AG04449 (cell line): ENCODE measurements around the gene RAB6C.
"Not testable (repeated sequence)": the region's sequence is repeated elsewhere in the genome, so short reads cannot be mapped to it uniquely, and the experiment has no call there.

Experiments used
- CTCF ChIA-PET: fragments of 350-600 bp; formaldehyde crosslinking; extraction: SDS; loops from one replicate; lab custom pipeline; 2021; ENCODE audit warnings: antibody characterized with exemption; lab: Yijun Ruan, JAX
- POLR2A ChIA-PET: fragments of 400-600, 350-600 bp; formaldehyde crosslinking; extraction: SDS; loops from one replicate; lab custom pipeline; 2020; ENCODE audit warnings: antibody characterized with exemption, inconsistent platforms; lab: Yijun Ruan, JAX
- DNase-seq: peaks from one replicate; pipeline ENCODE4 v3.0.0-alpha.2; 2010; ENCODE audit warnings: low read depth, low spot score
- H3K4me3 ChIP-seq: 2 replicates; pipeline ENCODE4 v1.5.1; 2011; ENCODE audit warnings: low read depth, mild to moderate bottlenecking, control low read depth, low read length
- TF ChIP-seq, protein P1 (sequence below): IDR thresholded peaks from one replicate; pipeline ENCODE4 v1.5.1; 2011; ENCODE audit warnings: mild to moderate bottlenecking, moderate library complexity, low read length, control low read depth, inconsistent platforms; ENCODE audit not compliant: insufficient read depth; ENCODE audit errors: missing control alignments

Gene RAB6C

DNA sequence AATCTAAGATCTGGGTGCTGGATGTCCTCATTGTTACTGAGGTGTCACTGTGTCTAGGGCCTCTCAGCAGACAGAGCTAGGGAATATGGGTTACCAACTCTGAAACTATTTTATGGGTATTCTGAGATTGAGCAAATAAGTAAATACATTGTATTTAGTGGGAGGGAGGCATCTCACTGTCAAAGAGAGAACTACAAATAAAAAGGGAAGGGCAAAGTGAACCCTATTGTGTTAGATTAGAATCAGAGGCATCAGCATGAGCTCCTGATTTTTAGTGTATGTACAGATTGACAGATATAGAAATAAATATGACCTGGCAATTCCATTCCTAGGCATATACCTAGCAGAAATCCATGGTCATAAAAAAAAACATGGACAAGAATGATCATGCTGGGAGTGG lies 33.9 kb upstream of the RAB6C start:
- no peak for DNase-seq
- ChIA-PET POLR2A (no interaction called here), CTCF (no interaction called here)
- TF ChIP-seq, protein P1, sequence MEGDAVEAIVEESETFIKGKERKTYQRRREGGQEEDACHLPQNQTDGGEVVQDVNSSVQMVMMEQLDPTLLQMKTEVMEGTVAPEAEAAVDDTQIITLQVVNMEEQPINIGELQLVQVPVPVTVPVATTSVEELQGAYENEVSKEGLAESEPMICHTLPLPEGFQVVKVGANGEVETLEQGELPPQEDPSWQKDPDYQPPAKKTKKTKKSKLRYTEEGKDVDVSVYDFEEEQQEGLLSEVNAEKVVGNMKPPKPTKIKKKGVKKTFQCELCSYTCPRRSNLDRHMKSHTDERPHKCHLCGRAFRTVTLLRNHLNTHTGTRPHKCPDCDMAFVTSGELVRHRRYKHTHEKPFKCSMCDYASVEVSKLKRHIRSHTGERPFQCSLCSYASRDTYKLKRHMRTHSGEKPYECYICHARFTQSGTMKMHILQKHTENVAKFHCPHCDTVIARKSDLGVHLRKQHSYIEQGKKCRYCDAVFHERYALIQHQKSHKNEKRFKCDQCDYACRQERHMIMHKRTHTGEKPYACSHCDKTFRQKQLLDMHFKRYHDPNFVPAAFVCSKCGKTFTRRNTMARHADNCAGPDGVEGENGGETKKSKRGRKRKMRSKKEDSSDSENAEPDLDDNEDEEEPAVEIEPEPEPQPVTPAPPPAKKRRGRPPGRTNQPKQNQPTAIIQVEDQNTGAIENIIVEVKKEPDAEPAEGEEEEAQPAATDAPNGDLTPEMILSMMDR, result no peak
- no peak overlapping the region for H3K4me3 ChIP-seq

DNA sequence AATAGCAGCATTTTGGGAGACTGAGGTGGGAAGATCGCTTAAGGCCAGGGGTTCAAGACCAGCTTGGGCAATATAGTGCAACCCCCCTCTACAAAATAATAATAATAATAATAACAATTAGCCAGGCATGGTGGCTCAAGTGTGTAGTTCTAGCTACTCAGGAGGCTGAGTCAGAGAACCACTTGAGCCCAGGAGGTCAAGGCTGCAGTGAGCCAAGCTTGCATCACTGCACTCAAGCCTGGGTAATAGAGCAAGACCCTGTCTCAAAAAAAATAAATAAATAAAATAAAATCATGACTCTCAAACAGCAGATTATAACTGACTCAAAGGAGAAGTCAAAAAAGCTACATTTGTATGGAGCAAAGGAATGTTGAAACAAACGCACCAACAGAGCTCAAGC lies 31.8 kb upstream of the RAB6C start:
- DNase-seq, POLR2A ChIA-PET, H3K4me3 ChIP-seq: not testable (repeated sequence)
- CTCF ChIA-PET, result interaction anchor here (1.5 kb wide), 2 partner anchors 12 to 385 kb away, joined by 3 to 6 read pairs; no protein-coding TSS in a partner anchor

DNA sequence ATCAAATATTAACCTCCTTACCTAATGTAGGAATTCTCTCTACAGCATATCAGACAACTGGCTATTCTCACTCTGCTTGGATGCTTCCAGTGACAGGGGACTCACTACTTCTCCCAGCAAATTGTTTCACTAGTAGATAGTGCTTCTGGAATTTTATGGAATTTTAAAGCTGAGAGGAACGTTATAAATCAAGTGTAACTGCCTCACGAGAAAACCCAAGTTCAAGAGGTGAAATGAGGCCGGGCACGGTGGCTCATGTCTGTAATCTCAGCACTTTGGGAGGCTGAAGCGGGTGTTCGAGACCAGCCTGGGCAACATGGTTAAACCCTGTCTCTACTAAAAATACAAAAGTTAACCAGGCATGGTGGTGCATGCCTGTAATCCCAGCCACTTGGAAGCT lies 23.3 kb upstream of the RAB6C start:
- DNase-seq, H3K4me3 ChIP-seq, POLR2A ChIA-PET, CTCF ChIA-PET: not testable (repeated sequence)

DNA sequence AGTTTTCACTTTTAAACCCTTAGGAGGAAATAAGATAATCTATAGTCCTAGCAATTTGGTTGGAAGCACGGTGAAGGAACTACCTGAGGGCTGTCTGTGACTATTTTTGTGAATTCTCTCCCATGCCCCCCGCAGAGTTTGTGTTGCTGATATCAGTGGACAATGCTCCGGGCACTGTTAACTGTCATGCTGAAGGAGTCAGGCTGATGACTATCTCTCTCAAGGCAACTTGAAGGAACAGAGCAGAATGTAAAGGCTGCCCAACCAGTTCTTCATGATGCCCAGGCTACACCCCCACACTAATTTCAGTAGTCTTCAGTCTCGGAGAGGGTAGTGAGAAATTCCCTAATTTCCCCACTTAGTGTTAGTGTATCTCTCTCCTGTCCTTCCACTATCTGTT lies 21.6 kb upstream of the RAB6C start:
- TF ChIP-seq, protein P1, result no peak
- POLR2A ChIA-PET, result no interaction called here
- DNase-seq, result no peak
- no peak overlapping the region for H3K4me3 ChIP-seq
- CTCF ChIA-PET, result no interaction called here

DNA sequence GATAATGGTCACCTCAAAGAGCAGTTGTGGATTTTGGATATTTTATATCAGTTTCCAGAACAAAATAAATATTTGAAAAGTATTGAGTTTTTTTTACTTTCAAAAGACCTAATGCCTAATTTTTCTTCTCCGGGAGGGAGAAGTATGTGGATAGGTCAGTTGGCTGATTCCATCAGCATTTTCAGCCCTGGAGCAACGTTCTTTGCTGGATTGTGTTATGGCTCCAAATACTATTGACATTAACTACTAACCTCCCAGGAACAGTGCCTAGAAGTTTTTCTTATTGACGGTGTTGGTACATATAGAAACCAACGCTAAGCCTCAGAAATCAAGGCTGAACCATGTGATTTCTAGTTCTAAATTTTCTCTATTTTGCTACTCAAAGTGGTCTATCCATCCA lies 20.7 kb upstream of the RAB6C start:
- DNase-seq, POLR2A ChIA-PET, H3K4me3 ChIP-seq, CTCF ChIA-PET: not testable (repeated sequence)

DNA sequence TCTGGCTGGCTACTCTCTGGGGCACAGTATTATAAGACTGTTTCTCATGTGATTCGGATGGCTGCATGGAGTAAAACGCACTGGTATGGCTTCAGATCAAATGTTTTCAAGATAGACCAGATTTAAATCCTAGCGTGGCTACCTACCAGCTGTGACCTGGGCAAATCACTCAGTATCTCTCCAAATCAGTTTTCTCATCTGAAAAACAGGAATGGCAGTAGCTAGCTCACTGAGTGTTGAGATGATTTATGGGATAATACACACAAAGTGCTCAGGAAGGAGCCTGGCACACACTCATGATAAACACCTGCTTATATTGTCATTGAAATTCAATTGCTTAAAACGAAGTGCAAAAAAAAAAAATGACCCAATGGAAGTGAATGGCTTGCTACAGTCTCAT lies 10.9 kb upstream of the RAB6C start:
- DNase-seq, POLR2A ChIA-PET, H3K4me3 ChIP-seq, CTCF ChIA-PET: not testable (repeated sequence)

DNA sequence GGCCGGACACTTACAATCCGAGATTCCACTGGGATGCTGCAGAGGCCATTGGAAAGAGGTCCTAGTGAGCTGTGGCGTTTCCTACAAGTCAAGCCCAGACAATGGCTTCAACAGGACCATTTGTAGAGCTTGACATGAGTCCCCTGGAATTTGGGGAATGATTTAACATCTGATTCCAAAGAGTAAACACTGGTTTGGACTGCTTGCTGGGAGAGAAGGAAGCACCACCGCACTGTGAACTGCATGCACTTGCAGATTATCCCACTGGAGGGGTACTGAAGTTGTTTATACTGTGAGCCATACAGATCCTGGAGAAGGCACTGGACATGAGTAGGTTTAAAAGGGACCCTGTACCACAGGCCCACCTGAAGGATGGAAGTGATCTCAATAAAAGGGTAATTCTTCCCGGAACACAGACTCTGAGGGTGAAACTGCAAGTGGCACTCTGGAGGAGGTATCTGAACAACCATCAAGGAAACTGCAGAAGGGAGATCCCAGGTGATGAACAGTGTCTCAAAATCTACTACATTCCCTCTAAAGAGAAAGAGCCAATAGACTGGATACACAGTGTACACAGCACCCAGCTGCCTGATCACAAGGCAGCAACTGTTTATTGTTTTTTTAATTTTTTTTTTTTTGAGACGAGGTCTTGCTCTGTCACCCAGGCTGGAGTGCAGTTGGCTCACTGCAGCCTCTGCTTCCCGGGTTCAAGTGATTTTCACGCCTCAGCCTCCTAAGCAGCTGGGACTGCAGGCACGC lies 4.3 kb upstream of the RAB6C start:
- TF ChIP-seq, protein P1, result no peak
- POLR2A ChIA-PET, result no interaction called here
- no peak for DNase-seq
- CTCF ChIA-PET, result no interaction called here
- H3K4me3 ChIP-seq, result no peak overlapping the region

DNA sequence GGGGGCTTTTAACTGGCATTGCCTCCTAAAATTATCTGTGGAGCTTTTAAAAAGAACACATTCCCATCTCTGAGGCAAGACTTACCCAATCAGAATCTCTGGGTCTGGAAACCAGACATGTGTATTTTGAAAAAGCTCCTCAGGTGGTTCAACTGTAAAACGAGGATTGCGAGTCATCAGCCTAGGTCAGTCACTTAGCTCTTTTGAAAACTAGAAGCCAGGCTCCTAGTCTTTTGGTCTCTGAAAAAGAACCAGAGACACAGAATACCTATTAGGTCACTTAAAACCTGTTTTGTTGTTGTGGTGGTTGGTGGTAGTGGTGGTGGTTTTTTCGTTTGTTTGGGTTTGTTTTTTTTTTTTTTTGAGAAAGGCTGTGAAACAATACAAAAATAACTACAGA lies 2.5 kb upstream of the RAB6C start:
- DNase-seq, CTCF ChIA-PET, H3K4me3 ChIP-seq, POLR2A ChIA-PET: not testable (repeated sequence)

DNA sequence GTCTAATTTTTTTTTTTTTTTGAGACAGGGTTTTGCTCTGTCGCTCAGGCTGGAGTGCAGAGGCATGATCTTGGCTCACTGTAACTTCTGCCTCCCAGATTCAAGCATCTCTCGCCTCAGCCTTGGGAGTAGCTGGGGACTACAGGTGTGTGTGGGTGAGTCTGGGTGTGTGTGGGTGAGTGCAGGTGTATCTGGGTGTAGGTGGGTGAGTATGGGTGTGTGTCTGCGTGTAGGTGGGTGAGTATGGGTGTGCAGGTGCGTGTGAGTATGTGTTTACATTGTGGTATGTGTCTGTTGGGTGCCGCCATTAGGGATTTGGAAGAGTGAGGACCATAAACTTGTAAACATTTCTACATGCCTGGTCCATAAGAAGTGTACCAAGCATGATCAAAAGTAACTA lies 1.5 kb upstream of the RAB6C start:
- TF ChIP-seq, protein P1, result no peak
- ChIA-PET POLR2A (no interaction called here), CTCF (no interaction called here)
- no peak overlapping the region for H3K4me3 ChIP-seq
- DNase-seq, result no peak

DNA sequence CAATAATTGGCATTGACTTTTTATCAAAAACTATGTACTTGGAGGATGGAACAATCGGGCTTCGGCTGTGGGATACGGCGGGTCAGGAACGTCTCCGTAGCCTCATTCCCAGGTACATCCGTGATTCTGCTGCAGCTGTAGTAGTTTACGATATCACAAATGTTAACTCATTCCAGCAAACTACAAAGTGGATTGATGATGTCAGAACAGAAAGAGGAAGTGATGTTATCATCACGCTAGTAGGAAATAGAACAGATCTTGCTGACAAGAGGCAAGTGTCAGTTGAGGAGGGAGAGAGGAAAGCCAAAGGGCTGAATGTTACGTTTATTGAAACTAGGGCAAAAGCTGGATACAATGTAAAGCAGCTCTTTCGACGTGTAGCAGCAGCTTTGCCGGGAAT lies 780 bp downstream of the RAB6C start:
- CTCF ChIA-PET, DNase-seq, H3K4me3 ChIP-seq, POLR2A ChIA-PET: not testable (repeated sequence)

DNA sequence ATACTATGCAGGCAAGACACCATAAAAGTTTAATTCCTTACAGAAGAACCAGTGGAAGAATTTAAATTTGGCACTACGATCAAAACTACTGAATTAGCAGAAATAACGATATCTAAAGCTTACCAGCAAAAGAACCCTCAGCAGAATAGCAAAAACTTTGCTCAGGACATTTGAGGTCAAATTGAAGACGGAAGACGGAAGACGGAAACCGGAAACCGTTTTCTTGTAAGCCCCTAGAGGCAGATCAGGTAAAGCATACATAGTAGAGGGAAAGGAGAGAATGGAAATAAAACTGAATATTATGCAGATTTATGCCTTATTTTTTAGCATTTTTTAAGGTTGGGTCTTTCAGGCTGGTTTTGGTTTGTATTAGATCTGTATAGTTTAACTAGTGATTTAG lies 2.2 kb downstream of the RAB6C start:
- CTCF ChIA-PET, result not testable (repeated sequence)

More for the DNA sequence above, 2.2 kb downstream of the RAB6C start:
- H3K4me3 ChIP-seq, POLR2A ChIA-PET, DNase-seq: not testable (repeated sequence)
